Measurements from ENCODE around the gene NIN.

DNA sequence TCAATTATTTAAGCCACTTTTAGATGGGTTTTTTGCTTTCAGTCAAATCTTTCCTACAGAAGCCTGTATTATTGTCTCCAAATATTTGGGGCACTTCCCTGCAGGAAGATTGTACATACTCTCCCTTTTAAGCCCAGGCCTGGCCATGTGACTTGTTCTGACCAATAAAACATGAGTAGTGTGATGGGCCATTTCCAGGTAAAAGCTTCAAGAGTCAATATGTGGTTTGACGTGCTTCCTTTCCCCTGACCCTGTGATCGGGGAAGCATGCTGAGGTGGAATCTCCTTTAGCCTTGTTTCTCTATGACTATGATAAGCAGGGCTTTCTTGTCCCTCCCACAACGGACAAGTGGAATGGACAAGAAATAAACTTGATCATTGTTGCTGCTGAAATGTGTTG lies 14.2 kb upstream of the NIN start:
- TF ChIP-seq, protein P1, sequence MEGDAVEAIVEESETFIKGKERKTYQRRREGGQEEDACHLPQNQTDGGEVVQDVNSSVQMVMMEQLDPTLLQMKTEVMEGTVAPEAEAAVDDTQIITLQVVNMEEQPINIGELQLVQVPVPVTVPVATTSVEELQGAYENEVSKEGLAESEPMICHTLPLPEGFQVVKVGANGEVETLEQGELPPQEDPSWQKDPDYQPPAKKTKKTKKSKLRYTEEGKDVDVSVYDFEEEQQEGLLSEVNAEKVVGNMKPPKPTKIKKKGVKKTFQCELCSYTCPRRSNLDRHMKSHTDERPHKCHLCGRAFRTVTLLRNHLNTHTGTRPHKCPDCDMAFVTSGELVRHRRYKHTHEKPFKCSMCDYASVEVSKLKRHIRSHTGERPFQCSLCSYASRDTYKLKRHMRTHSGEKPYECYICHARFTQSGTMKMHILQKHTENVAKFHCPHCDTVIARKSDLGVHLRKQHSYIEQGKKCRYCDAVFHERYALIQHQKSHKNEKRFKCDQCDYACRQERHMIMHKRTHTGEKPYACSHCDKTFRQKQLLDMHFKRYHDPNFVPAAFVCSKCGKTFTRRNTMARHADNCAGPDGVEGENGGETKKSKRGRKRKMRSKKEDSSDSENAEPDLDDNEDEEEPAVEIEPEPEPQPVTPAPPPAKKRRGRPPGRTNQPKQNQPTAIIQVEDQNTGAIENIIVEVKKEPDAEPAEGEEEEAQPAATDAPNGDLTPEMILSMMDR (IDR thresholded peaks at IDR 0.05) = no peak
- TF ChIP-seq POLR2A (IDR thresholded peaks at IDR 0.05) = no peak
